Activated naive CD8-positive, alpha-beta T cell treated with anti-CD3 and anti-CD28 coated beads, Interleukin-2, amount 50 U/mL, for 24 hours (primary cell): ENCODE measurements around the gene TCF7L2.
"Not testable (repeated sequence)": the region's sequence is repeated elsewhere in the genome, so short reads cannot be mapped to it uniquely, and the experiment has no call there.

Experiments used
- ATAC-seq: fragments of 150-1000 bp; cut with Tn5 transposase; one replicate; pipeline ENCODE4 v1.10.0; 2021
- DNase-seq: peaks from one replicate; pipeline ENCODE4 v3.0.0; 2021
- H3K27ac Mint-ChIP-seq: one replicate; pipeline ENCODE4 v1.8.0; 2021; ENCODE audit warnings: mild to moderate bottlenecking, mixed read lengths
- H3K27me3 Mint-ChIP-seq: one replicate; pipeline ENCODE4 v1.8.0; 2021; ENCODE audit warnings: mixed read lengths
- H3K36me3 Mint-ChIP-seq: one replicate; pipeline ENCODE4 v1.8.0; 2021; ENCODE audit warnings: low read depth, mixed read lengths
- H3K4me1 Mint-ChIP-seq: one replicate; pipeline ENCODE4 v1.8.0; 2021; ENCODE audit warnings: mixed read lengths
- H3K4me3 Mint-ChIP-seq: one replicate; pipeline ENCODE4 v1.8.0; 2021; ENCODE audit warnings: mild to moderate bottlenecking, moderate library complexity, mixed read lengths
- H3K9me3 Mint-ChIP-seq: one replicate; pipeline ENCODE4 v1.8.0; 2021; ENCODE audit warnings: mixed read lengths

Gene TCF7L2

GRCh38 chr10:113104047-113104446, 154.0 kb downstream of the TCF7L2 start:
- no peaks in the 10 kb centered on the region for H3K9me3 Mint-ChIP-seq
- DNase-seq: no peak
- no peaks in the 10 kb centered on the region for H3K36me3 Mint-ChIP-seq
- no peak overlapping the region for H3K27ac Mint-ChIP-seq
- ATAC-seq: no peak
- H3K27me3 Mint-ChIP-seq: peaks cover 4% of the 10 kb centered on the region
- H3K4me3 Mint-ChIP-seq: no peak overlapping the region
- no peaks in the 10 kb centered on the region for H3K4me1 Mint-ChIP-seq

DNA sequence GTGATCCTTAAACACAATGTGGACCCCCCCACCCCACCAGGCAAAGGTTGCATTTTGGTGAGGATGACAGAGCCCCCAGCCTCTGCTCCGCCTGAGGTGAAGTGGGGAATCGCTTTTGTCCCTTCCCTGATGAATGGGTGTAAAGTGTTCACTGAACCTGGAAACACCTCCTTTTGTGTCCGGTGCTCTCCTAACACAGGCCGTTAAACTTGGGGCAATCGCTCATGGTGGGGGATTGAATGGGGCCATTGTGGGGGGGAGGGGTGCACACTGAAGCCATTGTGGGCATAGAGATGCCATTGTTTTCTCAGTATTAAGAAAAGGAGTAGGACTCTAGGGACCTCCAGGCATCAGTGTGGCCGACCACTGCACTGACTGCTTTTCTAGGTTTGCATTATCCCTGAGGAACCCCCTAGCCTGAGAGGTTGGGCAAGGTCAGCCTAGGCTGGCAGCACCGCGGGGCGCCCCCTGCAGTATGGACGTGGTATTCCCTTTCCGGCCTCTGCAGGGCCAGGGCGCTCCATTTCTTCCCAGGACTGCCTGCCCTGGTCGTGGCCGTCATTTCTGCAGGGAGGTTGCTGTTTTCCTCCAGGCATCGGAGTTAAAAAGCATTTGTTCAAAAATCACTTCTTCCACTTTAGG, 158.3 kb downstream of the TCF7L2 start:
- DNase-seq: peak; percentile 61
- Mint-ChIP-seq H3K4me3 (no peak overlapping the region), H3K9me3 (no peaks in the 10 kb centered on the region), H3K36me3 (no peaks in the 10 kb centered on the region), H3K27me3 (peaks cover 6% of the 10 kb centered on the region), H3K27ac (no peak overlapping the region), H3K4me1 (no peaks in the 10 kb centered on the region)
- ATAC-seq: no peak

DNA sequence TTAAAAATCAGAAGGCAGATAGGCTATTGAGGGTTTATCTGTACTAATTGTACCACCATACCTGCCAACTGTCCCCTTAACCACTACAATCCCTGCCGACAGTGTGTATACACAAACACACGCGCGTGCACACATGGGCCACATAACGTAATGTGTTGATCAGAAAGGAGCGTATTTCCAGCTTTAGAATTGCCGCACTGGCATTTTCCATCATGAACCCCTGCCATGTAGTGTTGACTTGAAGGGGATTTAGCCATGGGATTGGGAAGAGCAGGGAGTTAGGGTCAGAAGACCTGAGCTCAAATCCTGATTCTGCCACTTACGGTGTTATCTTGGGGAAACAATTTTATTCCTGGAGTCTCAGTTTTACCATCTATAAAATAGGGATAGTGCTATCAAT, 158.9 kb downstream of the TCF7L2 start:
- peaks cover 6% of the 10 kb centered on the region for H3K27me3 Mint-ChIP-seq
- H3K27ac Mint-ChIP-seq: no peak overlapping the region
- ATAC-seq (no peak), DNase-seq (no peak)
- no peaks in the 10 kb centered on the region for H3K4me1 Mint-ChIP-seq
- H3K9me3 Mint-ChIP-seq: no peaks in the 10 kb centered on the region
- H3K36me3 Mint-ChIP-seq: no peaks in the 10 kb centered on the region
- no peak overlapping the region for H3K4me3 Mint-ChIP-seq

DNA sequence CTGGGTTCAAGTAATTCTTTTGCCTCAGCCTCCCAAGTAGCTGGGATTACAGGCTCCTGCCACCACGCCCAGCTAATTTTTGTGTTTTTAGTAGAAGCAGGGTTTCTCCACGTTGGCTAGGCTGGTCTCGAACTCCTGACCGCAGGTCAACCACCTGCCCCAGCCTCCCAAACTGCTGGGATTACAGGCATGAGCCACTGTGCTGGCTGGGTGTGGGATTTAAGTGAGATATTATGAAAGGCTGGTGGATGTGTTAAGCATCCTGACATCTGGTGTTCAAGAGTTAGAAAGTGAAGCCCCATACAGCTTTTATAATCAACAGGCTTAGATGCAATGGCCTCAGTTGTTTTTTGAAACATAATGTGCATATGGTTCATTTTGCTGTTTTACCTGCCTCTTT, 159.4 kb downstream of the TCF7L2 start:
- H3K27me3 Mint-ChIP-seq, H3K9me3 Mint-ChIP-seq, H3K4me1 Mint-ChIP-seq, H3K4me3 Mint-ChIP-seq, ATAC-seq, H3K36me3 Mint-ChIP-seq, H3K27ac Mint-ChIP-seq, DNase-seq: not testable (repeated sequence)

GRCh38 chr10:113111260-113111659, 161.2 kb downstream of the TCF7L2 start:
- H3K27me3 Mint-ChIP-seq: peaks cover 8% of the 10 kb centered on the region
- DNase-seq (no peak), ATAC-seq (no peak)
- no peak overlapping the region for H3K4me3 Mint-ChIP-seq
- no peaks in the 10 kb centered on the region for H3K9me3 Mint-ChIP-seq
- H3K36me3 Mint-ChIP-seq: no peaks in the 10 kb centered on the region
- H3K4me1 Mint-ChIP-seq: no peaks in the 10 kb centered on the region
- H3K27ac Mint-ChIP-seq: no peak overlapping the region

DNA sequence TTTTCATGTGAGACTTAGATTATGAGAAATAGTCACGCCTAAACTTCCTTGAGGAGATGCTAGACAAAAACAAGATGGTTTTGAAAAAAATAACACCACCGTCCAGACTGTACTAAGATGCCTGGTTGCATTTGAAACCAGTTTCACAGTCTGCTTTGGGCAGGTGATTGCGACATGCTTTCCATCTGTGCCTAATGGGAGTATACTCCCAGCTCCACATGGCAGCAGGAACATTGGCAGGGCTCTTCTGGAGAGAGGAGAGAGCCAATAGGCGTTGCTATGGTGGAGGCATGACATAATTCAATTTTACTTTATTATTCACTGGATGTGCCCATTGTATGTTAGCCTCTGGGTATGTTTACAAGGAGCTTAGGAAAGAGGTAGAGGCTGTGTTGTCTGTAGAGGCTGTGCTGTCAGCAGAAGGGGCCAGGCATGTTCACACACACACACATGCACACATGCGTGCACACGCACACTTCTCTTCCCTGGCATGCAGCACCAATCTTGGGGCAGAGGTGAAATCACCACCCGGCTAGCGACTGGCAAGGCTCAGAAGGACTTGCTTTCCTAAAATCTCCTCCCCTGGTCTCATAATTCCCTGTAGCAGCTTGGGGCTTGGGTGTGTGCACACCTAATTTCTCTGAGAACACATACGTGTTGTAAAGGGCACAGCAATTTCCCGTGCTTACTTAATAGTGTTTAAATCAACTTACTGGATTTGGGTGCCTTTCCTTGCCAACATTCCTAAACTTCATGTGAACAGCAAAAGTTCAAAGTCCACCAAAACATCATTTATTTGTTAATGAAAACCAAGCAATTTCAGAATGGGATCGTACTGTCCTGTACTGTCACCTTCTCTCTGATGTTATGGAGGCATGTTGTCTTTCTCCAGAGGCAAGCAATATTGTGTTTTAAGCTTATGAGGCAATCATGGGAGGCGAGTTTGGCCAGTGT, 162.1 kb downstream of the TCF7L2 start:
- Mint-ChIP-seq H3K36me3 (no peaks in the 10 kb centered on the region), H3K4me1 (no peaks in the 10 kb centered on the region), H3K9me3 (no peaks in the 10 kb centered on the region), H3K27me3 (peaks cover 8% of the 10 kb centered on the region), H3K27ac (no peak overlapping the region), H3K4me3 (no peak overlapping the region)
- no peak for ATAC-seq
- DNase-seq: no peak

- Mint-ChIP-seq H3K36me3 (no peaks in the 10 kb centered on the region), H3K27ac (no peak overlapping the region), H3K27me3 (peaks cover 8% of the 10 kb centered on the region), H3K4me3 (no peak overlapping the region), H3K9me3 (no peaks in the 10 kb centered on the region), H3K4me1 (no peaks in the 10 kb centered on the region)
- DNase-seq (no peak), ATAC-seq (no peak)
These were observed 163.2 kb downstream of the TCF7L2 start for GRCh38 chr10:113113241-113113640.

- no peaks in the 10 kb centered on the region for H3K36me3 Mint-ChIP-seq
- ATAC-seq (no peak), DNase-seq (no peak)
- no peaks in the 10 kb centered on the region for H3K9me3 Mint-ChIP-seq
- H3K27me3 Mint-ChIP-seq: peaks cover 5% of the 10 kb centered on the region
- no peaks in the 10 kb centered on the region for H3K4me1 Mint-ChIP-seq
- H3K4me3 Mint-ChIP-seq: no peak overlapping the region
- no peak overlapping the region for H3K27ac Mint-ChIP-seq
These were observed 163.9 kb downstream of the TCF7L2 start for GRCh38 chr10:113113918-113114317.

GRCh38 chr10:113115556-113115955, 165.5 kb downstream of the TCF7L2 start:
- no peaks in the 10 kb centered on the region for H3K4me1 Mint-ChIP-seq
- peaks cover 3% of the 10 kb centered on the region for H3K27me3 Mint-ChIP-seq
- DNase-seq (no peak), ATAC-seq (no peak)
- no peaks in the 10 kb centered on the region for H3K9me3 Mint-ChIP-seq
- H3K4me3 Mint-ChIP-seq: no peak overlapping the region
- no peaks in the 10 kb centered on the region for H3K36me3 Mint-ChIP-seq
- H3K27ac Mint-ChIP-seq: no peak overlapping the region

- no peak overlapping the region for H3K4me3 Mint-ChIP-seq
These were observed 168.8 kb downstream of the TCF7L2 start for GRCh38 chr10:113118882-113119281.

DNA sequence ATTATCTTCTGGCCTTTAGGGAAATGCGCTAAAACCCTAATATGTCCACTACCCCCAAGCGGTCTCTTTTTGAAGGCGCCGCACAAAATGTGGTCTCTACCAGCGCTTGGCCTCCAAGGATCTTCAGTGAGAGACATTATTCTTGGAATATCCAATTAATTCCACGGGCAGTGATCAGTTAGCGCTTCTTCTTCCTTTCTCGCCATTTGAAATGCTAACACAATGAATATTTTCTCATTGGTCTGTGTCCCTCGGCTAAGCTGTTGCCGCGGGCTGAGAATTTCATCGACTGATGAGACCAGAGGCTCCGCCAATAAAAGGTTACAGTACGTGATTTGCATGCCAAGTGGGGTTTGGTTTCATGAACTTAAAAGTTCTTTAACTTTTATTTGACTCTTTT, 169.8 kb downstream of the TCF7L2 start:
- Mint-ChIP-seq H3K4me3 (no peak overlapping the region), H3K9me3 (no peaks in the 10 kb centered on the region), H3K36me3 (no peaks in the 10 kb centered on the region), H3K27me3 (peaks cover 14% of the 10 kb centered on the region), H3K4me1 (no peaks in the 10 kb centered on the region), H3K27ac (no peak overlapping the region)
- no peak for DNase-seq
- ATAC-seq: no peak

More at GRCh38 chr10:113118882-113119281, 168.8 kb downstream of the TCF7L2 start:
- no peaks in the 10 kb centered on the region for H3K9me3 Mint-ChIP-seq
- no peak overlapping the region for H3K27ac Mint-ChIP-seq
- H3K36me3 Mint-ChIP-seq: no peaks in the 10 kb centered on the region
- H3K27me3 Mint-ChIP-seq: peaks cover 9% of the 10 kb centered on the region
- DNase-seq: no peak
- no peak for ATAC-seq
- H3K4me1 Mint-ChIP-seq: no peaks in the 10 kb centered on the region

DNA sequence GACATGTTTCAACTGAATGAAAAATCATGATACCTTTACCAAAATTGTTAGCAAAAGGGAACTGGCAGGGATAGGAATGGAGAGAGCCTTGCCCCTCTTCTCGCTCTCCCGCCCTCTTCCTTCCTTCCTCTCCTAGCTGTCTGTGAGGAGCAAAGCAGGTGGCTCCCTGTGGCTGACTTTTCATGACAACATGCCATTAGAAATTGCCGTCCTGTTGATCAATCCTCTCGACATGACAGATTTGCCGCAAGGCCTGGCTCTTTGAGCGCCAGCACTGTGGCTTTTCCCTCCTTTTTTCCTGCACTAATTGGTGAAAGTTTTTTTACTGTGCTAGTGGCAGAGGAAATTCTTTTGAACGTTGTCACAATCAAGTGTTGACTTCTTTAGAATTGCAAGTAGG, 171.1 kb downstream of the TCF7L2 start:
- ATAC-seq (no peak), DNase-seq (no peak)
- Mint-ChIP-seq H3K9me3 (no peaks in the 10 kb centered on the region), H3K27ac (no peak overlapping the region), H3K4me3 (no peak overlapping the region), H3K4me1 (peaks cover under 1% of the 10 kb centered on the region), H3K27me3 (peaks cover 25% of the 10 kb centered on the region), H3K36me3 (no peaks in the 10 kb centered on the region)

GRCh38 chr10:113122947-113123346, 172.9 kb downstream of the TCF7L2 start:
- no peak overlapping the region for H3K4me3 Mint-ChIP-seq
- H3K27ac Mint-ChIP-seq: no peak overlapping the region
- peaks cover 5% of the 10 kb centered on the region for H3K4me1 Mint-ChIP-seq
- no peaks in the 10 kb centered on the region for H3K9me3 Mint-ChIP-seq
- H3K27me3 Mint-ChIP-seq: peaks cover 35% of the 10 kb centered on the region
- no peaks in the 10 kb centered on the region for H3K36me3 Mint-ChIP-seq
- DNase-seq (no peak), ATAC-seq (no peak)

GRCh38 chr10:113124724-113125123, 174.7 kb downstream of the TCF7L2 start:
- no peak for DNase-seq
- Mint-ChIP-seq H3K4me1 (peaks cover 5% of the 10 kb centered on the region), H3K4me3 (no peak overlapping the region), H3K27ac (no peak overlapping the region), H3K9me3 (no peaks in the 10 kb centered on the region), H3K27me3 (peaks cover 45% of the 10 kb centered on the region), H3K36me3 (no peaks in the 10 kb centered on the region)
- ATAC-seq: no peak

DNA sequence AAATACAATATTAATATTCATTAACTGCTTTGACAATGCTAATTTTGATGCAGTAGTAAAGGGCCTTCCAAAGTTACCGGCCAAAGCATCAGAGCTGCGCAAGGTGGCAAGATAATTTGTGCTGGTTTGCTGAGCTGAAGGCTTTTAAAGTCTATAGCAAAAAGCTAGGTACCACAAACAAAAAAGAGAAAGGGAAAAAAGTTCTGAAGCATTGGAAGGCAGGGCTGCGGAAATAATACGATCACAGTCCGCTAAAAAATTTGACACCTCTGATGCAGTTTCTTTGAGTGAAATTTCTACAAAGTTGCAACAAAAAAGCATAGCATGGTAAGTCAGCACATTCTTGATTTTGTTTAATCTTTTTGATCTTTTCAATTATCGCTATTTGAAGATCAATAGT, 175.6 kb downstream of the TCF7L2 start:
- Mint-ChIP-seq H3K27me3 (peaks cover 50% of the 10 kb centered on the region), H3K4me3 (no peak overlapping the region), H3K36me3 (no peaks in the 10 kb centered on the region), H3K4me1 (peaks cover 5% of the 10 kb centered on the region), H3K9me3 (no peaks in the 10 kb centered on the region), H3K27ac (no peak overlapping the region)
- DNase-seq (no peak), ATAC-seq (no peak)
